ENCODE data around the gene GIGYF2.
"Not testable (repeated sequence)": the region's sequence is repeated elsewhere in the genome, so short reads cannot be mapped to it uniquely, and the experiment has no call there.

GIGYF2 gene

DNA sequence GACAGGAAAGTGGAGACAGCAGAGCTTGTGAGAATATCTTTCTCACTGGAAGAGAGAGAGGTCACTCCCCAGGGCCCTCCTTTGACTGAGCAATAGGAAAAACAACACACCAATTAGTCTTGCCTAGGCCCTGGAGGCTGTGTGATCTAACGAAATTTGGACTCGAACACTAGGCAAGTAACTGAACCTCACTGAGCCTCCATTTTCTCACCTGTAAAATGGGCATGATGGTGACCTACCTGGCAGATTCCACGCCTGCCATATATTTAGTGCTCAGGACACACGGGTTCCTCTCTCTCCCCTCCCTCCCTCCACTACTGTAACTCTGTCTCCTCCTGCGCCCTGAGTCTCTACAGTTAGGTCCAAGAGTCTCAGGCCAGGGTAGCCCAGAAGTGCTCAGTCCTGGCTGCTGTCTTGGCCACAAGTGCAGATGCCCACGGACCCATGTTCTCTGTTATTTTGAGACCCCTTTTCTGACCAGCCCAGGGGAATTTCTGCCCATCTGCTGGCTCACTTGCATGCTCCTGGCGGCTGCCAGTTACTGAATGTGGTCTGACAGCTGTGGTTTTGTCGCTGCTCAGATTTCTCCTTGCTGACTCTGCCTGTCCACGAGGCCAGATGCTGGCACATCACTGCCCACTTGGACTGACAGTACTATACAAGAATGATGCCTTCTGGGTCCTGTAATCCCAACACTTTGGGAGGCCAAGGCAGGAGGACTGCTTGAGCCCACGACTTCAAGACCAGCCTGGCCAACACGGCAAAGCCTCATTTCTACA is 9.6 kb upstream of the GIGYF2 start:
- DNase-seq (ENCODE audit: low read depth, low spot score), result no peak

- no peak for DNase-seq (ENCODE audit: low read depth, low spot score)
These were observed 8.9 kb upstream of the GIGYF2 start for GRCh38 chr2:232688201-232688600.

- DNase-seq (ENCODE audit: low read depth, low spot score), result no peak
These were observed 7.8 kb upstream of the GIGYF2 start for GRCh38 chr2:232689152-232689910.

DNA sequence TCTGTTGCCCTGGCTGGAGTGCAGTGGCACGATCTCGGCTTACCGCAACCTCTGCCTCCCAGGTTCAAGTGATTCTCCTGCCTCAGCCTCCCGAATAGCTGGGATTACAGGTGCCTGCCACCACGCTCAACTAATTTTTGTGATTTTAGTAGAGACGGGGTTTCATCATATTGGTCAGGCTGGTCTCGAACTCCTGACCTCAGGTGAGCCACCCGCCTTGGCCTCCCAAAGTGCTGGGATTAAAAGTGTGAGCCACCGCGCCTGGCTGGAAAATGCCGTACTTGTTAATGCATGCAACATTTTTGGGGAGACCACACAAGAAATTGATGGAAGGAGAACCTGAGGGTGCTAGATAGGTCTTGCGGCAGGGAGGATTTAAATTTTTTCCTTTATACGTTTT is 6.0 kb upstream of the GIGYF2 start:
- not testable (repeated sequence) for DNase-seq (ENCODE audit: low read depth, low spot score)

DNA sequence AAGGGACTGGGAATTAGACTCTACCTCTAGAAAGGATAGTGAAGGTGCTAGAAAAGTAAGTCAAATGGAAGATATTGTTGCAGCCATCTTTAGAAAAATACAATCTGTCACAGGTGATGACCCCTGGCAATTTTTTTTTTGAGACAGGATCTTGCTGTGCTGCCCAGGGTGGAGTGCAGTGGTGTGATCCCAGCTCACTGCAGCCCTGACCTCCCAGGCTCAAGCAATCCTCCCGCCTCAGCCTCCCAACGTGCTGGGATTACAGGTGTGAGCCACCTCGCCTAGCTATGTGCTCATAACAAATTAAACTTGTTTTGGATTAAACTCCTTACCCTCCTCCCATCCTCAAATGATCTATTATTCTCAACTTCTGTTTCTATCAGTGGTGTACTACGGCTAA is 3.8 kb upstream of the GIGYF2 start:
- DNase-seq (ENCODE audit: low read depth, low spot score), result no peak

- no peak for DNase-seq (ENCODE audit: low read depth, low spot score)
These were observed 497 bp upstream of the GIGYF2 start for GRCh38 chr2:232696609-232697058.

GRCh38 chr2:232697807-232698110 is 628 bp downstream of the GIGYF2 start:
- no peak for DNase-seq (ENCODE audit: low read depth, low spot score)

- no peak for DNase-seq (ENCODE audit: low read depth, low spot score)
These were observed 1.5 kb downstream of the GIGYF2 start for GRCh38 chr2:232698556-232699091.

GRCh38 chr2:232699110-232699509 is 2.0 kb downstream of the GIGYF2 start:
- DNase-seq (ENCODE audit: low read depth, low spot score), result no peak

DNA sequence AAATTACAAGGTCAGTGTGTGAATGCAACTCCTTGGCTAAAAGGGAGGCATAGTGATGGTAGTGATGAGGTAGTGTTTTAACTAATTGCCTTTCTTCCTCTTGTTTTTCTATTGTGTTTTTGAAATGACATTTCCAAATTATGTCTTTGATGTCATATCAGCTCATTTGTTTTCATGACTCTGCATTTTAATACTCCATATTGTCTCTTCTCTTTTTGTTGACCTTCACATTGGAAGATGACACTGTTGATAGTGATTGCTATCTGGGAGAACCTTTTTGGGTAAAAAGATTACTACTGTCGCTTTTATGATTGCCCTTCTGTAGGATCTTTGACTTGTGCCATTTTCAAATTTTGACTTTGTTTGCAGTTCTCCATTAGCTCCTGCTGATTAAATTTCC is 3.0 kb downstream of the GIGYF2 start:
- DNase-seq (ENCODE audit: low read depth, low spot score), result no peak

GRCh38 chr2:232707076-232707475 is 9.9 kb downstream of the GIGYF2 start:
- DNase-seq (ENCODE audit: low read depth, low spot score), result no peak

DNA sequence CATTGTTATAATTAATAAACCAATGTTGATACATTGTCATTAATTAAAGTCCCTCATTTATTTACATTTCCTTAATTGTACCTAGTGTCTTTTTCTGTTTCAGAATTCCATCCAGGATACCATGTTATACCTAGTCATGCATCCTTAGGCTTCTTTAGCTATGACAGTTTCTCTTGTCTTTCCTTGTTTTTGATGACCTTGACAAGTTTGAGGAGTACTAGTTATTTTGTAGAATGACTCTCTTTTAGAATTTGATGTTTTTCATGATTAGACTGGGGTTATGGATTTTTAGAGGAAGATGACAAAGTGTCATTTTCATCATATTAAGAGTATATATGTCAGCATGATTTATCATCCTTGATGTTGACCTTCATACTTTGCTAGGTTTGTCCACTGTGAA is 16.4 kb downstream of the GIGYF2 start:
- no peak for DNase-seq (ENCODE audit: low read depth, low spot score)

DNA sequence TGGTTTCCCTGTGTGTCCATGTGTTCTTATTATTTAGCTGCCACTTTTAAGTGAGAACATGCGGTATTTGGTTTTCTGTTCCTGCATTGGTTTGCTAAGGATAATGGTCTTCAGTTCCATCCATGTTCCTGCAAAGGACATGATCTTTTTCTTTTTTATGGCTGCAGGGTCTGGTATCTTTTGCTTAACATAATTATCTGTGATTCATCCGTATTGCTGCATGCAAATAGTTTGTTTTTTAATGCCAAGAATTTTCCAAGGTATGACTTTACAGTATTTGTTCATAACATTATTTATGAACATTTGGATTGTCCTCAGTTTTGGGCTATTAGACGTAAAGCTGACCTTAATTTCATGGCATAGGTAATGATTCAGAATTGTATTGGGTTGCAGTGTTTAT is 17.8 kb downstream of the GIGYF2 start:
- no peak for DNase-seq (ENCODE audit: low read depth, low spot score)

DNA sequence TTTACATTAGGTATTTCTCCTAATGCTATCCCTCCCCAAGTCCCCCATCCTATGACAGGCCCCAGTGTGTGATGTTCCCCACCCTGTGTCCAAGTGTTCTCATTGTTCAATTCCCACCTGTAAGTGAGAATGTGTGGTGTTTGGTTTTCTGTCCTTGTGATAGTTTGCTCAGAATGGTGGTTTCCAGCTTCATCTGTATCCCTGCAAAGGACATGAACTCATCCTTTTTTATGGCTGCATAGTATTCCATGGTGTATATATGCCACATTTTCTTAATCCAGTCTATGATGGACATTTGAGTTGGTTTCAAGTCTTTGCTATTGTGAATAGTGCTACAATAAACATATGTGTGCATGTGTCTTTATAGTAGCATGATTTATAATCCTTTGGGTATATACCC is 22.9 kb downstream of the GIGYF2 start:
- DNase-seq (ENCODE audit: low read depth, low spot score), result not testable (repeated sequence)

DNA sequence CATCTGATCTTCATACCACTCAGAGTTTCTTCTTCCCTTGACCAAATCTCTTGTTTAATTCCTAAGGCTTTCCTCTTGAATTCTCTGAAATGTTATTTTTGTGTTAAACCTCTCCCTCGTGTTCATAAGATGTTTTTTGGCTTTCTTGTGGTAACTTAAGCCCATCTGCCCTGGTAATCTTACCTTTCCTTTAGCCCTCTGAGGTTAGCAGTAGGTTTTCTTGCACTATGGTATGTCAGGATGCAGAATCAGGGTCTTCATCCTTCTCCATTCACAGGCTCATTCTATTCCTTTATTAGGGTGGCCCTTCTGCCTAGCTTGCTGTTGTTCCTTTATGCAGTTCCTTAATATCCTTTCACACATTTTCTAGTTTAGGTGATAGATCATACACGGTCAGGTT is 24.1 kb downstream of the GIGYF2 start:
- no peak for DNase-seq (ENCODE audit: low read depth, low spot score)

DNA sequence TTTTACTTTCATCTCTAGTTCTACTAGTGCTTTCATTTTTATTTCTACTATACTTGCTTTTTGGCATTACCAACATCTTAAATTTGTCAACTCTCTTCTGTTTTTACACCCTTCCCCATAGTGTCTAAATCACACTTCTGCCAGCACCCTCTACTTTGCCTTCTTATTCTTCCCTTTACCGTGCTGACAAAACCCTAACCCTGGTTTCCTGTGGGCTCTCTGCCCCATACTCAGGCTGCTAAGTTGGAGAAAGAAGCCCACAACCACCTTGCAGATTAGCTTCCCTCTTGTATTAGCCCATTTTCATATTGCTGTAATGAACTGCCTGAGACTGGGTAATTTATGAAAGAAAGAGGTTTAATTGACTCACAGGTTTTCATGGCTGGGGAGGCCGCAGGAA is 24.8 kb downstream of the GIGYF2 start:
- DNase-seq (ENCODE audit: low read depth, low spot score), result no peak

- DNase-seq (ENCODE audit: low read depth, low spot score), result no peak
These were observed 25.9 kb downstream of the GIGYF2 start for GRCh38 chr2:232723027-232723426.

- DNase-seq (ENCODE audit: low read depth, low spot score), result no peak
These were observed 31.7 kb downstream of the GIGYF2 start for GRCh38 chr2:232728785-232729184.

DNA sequence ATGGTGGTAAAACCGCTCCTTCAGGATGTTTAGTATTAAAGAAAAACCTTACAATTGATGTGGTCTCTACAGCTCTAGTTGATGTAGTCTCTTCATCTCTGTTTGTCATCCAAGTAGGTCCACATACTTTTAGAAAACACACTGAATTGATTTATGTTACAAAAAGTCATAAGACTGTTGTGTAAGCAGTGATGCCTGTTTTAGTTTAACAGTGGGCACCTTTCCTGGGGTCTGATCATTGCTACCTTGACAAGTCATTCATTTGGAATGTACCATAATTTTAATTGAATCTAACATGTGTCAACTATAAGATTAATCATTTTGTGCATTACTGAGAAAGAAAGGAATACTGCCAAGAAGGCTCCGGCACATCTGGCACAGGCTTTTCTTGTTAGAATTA is 34.3 kb downstream of the GIGYF2 start:
- no peak for DNase-seq (ENCODE audit: low read depth, low spot score)

DNA sequence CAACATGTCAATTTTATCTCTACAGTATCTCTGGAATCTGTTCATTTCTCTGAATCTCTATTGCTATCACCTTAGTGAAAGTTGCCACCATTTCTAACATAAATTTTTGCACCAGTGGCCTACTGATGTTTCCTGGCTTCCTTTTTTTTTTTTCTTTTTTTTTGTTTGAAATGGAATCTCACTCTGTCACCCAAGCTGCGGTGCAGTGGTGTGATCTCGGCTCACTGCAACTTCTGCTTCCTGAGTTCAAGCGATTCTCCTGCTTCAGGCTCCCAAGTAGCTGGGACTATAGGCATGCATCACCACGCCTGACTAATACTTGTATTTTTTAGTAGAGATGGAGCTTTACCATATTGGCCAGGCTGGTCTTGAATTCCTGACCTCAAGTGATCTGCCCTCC is 44.2 kb downstream of the GIGYF2 start:
- no peak for DNase-seq (ENCODE audit: low read depth, low spot score)

DNA sequence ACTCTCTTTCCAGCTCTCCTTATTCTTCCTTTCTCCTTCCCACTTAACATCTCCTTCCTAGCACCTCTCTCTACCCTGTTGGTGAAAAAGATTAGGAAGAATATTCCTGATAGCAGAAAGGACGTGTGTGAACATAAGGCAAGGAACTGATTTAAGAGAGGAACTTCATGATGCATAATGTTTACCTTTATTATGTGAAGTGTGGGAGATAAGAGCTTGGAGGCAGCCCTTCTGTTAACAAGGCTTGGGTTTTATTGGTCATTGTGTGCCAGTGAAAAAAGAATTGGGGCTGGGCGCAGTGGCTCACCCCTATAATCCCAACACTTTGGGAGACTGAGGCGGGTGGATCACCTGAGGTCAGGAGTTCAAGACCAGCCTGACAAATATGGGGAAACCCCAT is 44.8 kb downstream of the GIGYF2 start:
- no peak for DNase-seq (ENCODE audit: low read depth, low spot score)

- no peak for DNase-seq (ENCODE audit: low read depth, low spot score)
These were observed 47.8 kb downstream of the GIGYF2 start for GRCh38 chr2:232744963-232745362.

- no peak for DNase-seq (ENCODE audit: low read depth, low spot score)
These were observed 50.9 kb downstream of the GIGYF2 start for GRCh38 chr2:232748038-232748437.
